Measurements from ENCODE around the gene GSTO2.

DNA sequence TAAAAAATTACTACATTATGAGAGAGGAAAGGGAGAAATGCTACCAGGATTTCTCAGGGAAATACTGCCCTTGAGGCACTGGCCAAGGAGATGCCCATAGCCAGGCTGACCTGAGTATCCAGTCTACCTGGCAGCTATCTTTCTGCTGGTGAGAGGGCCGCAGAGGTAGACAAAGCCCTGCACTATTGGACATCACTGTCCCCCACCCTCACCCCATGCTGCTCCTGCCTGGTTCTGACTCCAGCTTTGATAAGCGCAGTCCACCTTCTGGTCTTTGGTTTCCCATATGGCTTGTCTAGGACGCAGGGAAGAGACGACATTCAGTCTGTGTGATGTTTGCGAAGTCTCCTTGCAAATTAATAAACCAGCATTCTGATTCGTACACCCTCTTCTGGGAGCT, 65.6 kb downstream of the GSTO2 start:
- TF ChIP-seq, protein P1, sequence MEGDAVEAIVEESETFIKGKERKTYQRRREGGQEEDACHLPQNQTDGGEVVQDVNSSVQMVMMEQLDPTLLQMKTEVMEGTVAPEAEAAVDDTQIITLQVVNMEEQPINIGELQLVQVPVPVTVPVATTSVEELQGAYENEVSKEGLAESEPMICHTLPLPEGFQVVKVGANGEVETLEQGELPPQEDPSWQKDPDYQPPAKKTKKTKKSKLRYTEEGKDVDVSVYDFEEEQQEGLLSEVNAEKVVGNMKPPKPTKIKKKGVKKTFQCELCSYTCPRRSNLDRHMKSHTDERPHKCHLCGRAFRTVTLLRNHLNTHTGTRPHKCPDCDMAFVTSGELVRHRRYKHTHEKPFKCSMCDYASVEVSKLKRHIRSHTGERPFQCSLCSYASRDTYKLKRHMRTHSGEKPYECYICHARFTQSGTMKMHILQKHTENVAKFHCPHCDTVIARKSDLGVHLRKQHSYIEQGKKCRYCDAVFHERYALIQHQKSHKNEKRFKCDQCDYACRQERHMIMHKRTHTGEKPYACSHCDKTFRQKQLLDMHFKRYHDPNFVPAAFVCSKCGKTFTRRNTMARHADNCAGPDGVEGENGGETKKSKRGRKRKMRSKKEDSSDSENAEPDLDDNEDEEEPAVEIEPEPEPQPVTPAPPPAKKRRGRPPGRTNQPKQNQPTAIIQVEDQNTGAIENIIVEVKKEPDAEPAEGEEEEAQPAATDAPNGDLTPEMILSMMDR (IDR thresholded peaks at IDR 0.05), result no peak
- no peak for TF ChIP-seq POLR2A (IDR thresholded peaks at IDR 0.05)
- TF ChIP-seq EP300 (IDR thresholded peaks at IDR 0.05; ENCODE audit: low read depth), result no peak

Measured in transverse colon (tissue), 3 donors.